ELR (cell line): ENCODE data around the gene PRDM16.

Source experiments
- DNase-seq: peaks from one replicate; pipeline ENCODE4 v3.0.0-alpha.2; 2015; ENCODE audit warnings: low read depth

The PRDM16 gene

DNA sequence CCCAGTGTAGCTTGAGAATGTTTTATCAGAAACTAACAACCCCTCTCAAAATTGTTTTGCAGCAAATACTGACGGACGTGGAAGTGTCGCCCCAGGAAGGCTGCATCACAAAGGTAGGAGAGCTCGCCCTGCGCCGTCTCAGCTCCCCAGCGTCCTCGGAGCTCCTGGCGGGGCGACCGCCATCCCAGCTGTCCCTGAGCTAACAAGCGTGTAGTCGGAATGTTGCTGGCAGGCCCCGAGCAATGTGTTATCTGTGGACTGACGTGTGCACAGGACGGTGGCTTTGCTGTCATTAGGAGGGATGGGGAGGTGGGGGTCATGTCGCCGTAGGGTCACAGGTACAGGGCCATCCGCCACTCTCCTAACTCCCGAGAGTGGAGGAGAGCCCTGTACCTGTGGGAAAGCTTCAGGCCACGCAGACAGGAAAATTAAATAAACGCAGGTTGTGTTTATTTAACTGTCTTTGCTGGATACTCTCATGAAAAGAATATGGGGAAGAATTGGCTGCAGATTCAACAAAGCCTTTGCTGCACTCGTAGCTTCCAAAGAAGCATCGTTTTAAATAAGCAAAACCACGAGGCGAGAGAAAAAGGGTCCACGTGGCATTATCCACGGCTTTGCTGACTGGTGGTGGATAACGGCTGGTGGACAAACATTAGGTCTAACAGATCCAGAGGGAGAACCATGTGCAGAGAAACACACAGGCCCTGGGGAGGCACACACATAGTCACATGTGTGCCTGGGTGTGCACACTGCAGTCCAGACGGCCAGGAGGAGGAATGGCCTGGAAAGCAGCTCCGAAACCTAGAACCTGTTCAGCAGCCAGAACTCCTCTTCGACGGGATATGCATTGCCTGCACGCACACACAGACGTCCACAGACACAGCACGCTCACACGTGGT lies 175.3 kb downstream of the PRDM16 start:
- DNase-seq: no peak

DNA sequence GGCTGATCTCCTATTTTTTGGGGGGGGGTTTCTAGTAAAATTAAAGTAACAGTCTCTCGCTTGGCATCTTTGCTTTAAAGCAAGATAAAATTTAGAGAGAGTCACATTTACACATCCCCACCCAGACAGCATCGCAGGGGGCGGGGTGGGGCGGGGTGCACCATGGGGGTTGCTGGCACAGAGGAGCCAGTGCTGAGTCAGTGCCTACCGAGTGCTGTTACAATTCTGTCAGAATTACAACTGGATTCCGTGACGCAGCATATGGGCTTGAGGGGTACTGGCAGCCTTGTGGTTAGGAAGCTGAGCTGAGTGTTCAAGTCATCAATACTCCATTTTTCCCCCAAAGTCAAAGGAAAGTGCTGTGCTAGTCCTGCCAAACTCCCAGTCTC lies 175.9 kb downstream of the PRDM16 start:
- no peak for DNase-seq

DNA sequence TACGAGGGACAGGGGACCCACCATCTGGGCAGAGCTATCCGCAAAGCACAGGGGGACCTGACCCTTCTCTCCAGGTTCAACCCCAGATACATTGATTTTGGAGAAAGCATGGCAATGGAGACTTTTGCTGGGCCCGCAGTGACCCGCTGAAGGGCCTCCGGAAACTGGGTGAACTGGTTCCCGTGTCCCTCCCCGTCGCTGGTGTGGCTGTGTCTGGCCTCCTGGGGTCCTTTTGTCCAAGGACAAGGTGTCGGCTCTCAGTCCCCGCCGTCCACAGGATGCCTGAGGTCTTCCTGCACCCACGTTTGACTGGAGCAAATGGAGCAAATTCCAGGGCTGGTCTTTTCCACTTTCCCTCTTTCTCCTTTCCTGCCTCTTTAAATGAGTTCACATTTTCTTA lies 176.3 kb downstream of the PRDM16 start:
- no peak for DNase-seq

DNA sequence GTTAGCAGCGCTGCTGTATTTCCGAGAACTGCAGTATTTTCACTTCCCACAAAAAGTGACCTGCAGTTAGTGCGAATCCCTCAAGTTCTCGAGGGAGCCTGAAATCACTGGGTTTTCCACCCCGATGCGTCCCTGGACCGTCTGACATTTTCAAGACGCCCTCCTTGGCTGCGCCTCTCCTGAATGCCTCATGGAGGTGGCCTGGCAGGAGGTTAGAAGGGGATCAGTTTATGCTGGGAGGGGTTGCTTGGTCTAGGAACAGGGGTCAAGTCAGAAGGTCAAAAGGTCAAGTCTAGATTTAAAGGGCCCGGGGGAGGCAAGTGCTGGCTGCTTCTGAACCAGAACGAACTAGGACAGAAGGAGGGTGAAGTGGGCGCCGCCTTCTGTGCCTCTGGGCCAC lies 176.8 kb downstream of the PRDM16 start:
- no peak for DNase-seq

DNA sequence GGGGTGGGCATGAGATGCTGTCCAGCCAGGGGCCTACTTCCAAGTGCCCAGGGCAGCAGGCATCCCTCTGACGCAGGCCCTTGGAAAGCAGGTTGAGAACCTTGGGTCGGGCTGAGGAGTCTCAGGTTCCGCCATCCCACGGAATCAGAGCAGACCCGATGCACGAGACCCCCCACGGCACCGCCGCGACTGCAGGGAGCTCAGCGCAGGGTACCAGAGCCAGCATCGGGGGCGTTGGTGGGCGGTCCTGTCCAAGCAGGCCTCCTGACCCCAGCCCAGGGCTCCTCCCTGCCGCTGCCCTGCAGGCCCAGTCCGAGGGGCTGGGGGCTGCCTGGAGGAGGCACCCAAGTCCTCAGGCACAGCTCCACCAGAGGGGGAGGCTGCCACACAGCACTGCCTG lies 177.2 kb downstream of the PRDM16 start:
- DNase-seq: no peak

DNA sequence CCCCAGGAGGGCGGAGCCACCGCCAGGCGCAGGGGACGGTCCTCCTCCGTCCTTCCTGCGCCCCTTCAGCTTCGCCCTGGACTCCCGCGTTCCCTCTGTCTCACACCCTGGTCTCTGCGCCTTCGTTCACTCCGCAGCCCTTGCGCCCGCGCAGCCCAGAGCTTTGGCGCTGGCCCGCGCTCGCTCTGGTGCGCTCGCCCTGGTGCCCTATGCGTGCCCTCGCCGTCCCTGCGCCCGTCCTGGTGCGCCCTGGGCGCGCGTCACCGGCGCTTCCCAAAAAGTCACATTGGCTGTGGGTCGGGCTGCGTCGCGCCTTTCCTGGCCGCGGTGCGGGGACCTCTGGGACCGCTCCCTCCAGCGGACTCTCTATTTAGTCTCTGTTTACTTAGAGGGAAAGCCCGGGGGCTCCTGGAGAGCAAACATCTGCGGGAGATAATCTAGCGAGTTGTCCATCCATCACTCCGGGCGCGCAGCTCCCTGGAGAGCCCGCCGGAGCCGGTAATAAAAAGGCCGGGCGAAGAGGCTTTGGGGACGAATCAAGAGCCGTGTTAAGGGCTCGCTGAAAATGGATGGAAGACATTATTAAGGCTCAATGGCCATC lies 178.6 kb downstream of the PRDM16 start:
- DNase-seq: no peak

DNA sequence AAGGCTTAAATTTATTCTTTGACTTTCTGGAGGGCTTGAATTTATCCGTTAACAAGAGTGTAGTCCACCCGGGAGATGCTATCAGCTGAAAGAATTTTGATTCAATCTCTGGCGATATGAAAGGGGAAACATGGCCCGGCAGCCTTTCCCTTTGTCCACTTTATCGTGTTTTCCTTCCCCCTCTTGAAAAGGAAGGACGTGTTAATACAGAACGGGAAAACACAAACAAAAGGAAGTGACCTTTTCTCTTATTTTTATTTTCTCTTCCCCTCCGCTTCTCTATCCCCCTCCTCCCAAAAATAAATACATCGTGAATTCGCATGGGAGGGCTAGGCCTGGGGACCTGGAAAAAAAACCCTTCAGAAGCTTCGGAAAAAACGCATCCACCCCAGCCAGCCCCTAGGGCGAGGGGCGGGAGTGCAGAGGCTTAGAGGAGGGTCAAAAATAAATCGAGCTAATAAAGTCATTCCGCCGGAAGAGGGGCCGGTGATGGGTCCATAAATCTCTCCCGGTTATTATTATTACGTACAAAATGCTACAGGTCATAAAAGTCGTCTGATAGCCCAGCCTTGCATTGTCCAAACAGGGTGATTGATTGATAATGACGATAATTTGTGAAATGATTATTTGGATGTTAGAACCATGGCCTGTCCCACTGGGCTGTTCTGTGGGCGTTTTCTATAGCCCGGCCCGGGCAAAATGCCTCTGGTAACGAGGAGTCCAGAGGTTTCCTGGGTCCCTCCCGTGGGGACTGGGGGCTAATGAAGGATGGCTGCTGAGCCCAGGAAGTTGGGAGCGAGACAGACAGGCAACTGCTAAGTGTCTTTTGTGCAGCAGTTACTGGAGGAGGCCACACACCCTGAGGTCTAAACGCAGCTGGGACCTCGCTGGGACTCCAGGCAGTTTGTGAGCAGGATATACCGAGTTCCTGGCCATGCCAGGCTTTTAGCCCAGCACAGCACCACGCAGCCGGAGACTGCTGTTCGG lies 179.4 kb downstream of the PRDM16 start:
- no peak for DNase-seq

DNA sequence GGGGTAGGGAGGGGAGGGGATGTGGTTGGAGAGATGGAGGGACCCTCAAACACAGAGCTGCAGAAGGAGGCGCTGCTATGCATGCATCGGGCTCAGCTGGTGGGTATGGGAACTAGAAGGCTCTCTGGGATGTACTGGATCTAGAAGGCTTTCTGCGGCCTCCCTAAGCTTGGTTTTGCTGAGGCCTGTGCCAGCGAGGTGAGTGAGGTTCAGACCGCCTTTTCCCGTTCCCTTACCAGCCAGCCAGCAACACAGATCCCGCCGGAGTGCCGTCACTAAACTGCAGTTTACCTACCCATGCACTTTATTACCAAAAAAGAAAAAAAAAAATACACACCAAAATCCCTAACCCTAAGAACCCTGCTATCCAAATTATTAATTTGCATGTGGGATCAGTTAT lies 180.2 kb downstream of the PRDM16 start:
- no peak for DNase-seq

DNA sequence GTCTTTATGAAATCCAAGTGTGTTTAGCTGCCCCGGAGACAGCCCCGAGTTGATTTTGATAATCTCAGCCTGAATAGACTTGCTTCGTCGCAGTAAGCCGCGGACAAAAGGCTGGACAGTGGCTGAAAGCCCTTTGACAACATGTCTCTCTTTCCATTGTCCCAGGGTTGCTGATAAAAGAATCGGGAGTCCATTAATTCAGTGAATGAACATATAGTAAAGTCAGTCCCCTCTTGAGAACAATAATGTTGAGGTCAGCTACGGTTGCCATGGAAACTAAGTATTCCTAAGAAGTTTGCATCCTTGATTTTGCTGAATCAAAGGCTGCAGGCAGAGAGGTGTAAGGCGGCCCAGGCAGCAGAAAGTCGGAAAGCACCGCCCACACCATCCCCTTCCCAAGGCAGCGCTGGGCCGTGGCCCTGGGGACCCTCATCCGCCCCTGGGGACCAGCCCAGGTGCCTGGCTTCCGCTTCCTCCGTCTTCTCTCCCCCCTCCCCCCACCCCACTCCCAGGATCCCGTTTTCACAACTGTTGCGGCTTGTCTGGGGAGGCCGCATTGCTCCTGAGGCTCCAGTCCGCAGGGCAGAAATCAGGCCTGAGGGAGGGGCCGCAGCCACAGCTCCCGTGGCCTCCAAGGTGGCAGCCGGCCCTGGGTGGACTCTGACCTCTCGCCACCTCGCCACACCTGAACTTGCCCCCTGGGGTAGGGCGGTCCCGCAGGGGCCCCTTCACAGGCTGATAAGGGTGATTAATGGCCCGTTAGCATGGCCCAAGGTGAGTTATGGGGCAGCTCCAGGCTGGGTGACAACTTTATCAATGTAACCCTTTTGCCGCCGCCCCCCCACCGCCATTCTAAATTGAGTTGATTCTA lies 180.9 kb downstream of the PRDM16 start:
- no peak for DNase-seq

DNA sequence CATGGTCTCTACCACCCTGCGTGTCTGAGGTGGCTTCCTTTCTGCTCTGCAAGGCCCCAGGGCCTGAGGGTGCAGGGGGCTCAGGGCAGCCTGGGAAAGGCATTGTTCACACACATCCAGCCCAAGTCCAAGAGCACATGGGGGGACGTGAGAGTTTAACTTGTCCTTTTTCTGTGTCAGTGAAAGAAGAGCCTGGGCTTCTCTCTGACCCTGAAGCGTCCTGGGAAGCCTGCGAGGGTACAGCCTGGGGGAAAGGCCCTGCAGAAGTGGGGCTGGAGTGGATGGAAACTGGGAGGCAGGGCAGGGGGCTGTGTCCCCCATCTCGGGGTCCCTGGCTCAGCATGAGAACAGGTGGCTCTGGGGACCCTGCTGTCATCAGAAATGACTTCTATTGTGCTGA lies 181.6 kb downstream of the PRDM16 start:
- no peak for DNase-seq

DNA sequence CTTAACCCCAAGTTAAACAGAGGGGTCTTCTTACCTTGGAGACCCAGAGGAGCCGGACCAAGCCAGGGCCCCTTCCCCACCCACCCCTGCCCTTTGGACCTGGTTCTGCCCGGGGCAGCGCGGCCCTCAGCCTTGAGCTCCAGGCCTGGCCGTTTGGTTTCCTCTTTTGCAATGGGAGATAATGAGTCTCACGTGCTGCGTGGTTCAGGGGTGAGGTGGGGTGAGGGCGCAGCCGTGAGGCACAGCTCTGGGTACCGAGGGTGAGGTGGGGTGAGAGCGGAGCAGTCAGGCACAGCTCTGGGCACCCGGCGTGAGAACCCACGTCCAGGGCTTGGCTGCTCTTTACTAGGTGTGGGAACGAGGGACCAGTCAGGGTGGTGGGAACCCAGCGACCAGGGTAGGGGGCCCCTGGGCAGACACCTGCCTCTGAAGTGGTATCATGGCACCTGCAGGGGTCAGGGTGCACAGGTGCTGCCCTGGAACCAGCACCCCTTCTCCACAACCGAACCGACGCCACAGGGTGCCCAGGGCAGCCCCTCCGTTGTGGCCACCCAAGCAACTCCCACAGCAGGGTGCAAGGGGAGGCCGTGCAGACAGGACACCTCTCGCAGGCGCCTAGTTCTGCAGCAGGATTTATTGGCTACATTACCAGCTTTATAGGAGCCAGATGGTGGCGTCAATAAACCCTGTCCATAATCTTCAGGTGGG lies 182.2 kb downstream of the PRDM16 start:
- no peak for DNase-seq

DNA sequence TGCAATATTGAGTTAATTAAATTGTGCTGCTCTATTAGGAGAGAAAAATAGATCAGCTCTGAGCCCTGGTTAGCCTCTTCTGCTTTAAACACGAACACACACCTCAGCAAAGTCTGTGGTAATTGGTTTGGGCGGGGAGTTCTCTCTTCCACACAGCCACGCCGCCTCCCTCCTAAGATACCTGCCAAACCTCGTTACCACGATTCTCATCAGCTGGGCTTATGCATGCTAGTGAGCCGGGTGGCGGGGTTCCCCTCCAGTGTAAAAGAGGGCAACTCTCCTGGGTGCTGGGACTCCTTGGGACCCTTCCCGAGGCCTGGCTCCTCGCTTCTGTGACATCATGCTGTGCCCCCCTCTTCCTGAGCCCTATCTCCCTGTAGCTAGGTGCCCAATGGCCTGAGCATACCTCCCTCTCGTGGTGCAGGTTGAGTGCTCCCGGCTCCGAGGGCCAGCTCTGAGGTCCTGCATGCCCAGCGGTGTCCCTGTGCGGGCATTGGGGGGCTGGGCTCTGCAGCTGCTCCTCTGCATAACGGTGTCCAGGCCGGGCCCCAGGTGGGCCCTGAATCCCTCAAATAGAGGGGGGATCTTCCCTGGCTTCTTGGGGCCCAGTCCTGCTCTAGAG lies 182.9 kb downstream of the PRDM16 start:
- no peak for DNase-seq

DNA sequence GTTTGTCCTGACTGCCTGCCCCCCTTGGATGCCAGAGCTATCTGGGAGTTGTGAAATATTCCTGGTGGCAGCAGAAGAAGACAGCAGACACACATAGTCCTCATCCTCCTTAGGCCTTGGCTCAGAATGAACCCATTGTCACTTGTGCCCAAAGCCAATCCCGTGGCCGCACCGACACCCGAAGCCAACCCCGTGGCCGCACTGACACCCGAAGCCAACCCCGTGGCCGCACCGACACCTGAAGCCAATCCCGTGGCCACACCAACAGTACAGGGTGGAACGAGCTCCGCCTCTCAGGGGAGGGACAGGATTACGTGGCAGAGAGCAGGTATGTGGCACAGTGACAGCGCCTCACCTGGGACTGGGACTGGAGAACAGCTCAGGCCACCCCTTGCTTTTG lies 186.7 kb downstream of the PRDM16 start:
- DNase-seq: no peak

DNA sequence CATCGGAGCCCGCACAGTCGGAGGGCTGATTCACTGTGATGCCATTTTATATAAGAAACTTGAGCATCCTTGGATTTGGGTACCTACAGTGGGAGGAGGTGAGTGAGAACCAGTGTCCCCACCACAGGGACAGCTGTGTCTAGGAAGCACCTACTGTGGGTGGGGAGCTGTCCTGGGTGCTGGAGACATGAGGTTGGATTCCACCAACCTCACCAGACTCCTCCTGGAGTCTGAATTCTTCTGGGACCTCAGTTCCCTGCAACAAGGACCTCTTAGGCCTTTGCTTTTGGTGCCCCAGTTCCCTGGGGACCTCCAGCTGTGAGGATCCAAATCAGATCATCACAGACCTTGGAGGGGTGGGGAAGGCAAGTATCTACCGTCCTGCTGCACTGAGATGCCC lies 188.8 kb downstream of the PRDM16 start:
- no peak for DNase-seq

DNA sequence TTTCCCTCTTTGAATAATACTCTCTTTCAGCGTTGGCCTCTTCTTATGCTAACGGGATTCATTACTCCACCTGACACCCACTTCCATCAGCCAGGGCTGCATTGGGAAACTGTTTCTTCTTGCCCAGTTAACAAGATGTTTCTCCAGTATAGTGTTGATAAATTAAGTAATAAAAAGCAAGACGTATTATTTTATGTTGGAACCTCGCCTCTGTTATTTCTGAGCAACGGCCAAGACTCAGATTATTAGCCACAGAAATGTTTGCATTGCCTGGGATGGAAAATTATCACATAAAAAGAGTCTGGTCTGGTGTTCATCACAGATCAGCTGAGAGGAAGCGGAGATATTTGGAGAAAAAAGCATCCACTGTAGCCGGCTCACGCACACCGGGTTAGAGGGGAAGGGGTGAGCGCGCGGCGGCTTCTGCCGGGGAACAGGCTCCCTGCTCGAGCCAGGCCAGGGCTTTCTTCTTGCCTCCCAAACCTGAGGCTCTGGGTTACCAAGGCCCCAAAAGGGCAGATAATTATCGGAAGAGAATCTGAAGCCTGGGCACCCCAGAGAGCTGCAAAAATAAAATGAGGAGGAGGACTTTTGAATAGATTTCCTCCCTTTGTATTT lies 189.5 kb downstream of the PRDM16 start:
- DNase-seq: no peak

DNA sequence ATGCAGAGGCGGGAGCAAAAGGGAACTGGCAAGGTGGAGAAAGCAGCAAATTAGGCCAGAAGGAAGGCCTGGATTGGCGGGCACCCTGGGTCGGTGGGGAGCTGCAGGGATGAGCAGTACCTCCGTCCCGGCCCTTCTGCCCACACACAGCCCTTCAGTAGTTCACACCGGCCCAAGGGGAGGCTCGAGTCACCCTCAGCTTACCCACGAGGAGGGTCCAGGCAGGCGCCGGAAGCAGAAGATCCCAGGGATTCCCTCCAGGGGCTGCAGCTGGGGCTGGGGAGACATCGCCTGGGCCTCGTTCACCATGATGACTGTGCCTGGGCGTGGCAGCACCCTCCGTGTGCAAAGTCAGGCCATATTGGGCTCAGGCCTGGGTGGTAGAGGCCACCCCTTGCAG lies 190.0 kb downstream of the PRDM16 start:
- no peak for DNase-seq

DNA sequence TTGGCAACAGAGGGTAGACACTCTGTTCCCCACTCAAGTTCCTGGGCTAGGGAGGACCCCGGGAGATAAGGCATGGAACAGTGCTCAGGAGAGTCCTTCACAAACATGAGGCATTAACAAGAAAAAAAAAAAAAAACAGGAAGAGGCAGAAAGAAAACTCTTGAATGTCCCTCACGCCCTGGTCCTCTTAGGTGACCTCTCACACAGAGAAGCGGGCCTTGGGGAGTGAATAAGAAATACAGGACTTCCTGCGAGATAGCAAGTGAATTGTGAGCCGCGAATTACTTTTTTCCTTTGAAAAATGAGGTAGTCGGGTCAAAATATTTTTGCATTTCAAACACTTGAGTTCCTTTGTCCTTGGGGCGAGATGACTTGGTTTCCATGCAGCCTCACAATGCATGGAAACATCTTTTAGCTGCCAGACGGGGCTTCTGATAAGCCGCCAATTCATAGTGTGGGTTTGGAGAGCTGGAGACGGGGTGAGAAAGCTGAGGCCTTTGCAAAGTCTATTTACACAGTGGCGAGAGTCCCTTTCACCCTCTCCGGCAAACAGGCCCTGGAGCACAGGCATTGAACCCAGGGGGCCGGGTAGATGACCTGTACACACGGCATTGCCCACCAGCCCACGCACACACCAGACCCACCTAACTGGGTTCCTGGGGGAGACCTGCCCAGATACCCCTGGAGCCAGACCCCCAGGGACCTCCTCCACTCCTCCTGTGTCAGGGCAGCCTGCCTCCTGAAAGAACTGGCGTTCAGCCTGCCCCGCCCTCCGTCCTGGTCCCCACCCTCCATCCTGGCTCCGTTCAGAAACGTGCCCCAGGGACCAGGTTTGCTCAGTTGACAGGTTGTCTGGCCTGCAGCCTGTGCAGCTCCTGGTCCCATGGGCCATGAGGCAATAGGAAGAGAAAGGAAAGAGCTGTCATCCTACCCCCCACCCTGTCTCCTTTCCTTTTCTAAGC lies 192.3 kb downstream of the PRDM16 start:
- DNase-seq: no peak

DNA sequence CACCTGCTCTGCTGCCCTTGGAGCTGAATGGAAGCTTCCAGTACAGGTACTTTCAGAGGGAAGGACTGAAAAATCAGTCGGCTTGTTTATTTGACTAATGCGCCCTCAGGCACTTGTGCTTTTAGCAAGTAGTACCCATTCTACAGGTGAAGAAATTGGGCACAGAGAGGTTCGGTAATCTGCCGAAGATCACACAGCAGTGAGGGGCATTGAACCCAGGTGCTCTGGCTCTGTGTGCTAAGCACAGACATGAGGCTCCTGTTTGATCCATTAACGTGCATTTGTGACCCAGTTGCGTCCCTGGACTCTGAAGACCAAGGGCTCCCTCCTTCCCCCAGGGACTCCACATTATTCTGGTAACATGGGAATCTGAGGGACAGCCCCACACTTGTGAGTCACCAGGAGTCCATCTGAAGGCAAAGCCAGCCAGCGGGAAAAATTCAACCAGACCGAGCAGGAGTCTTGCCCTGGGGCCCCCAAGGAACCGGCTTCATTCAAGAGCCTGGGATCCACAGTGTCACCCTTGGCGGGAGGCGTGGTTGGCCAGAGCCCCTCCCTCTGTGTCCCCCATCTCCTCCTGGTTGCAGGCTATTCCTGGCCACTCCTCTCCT lies 193.1 kb downstream of the PRDM16 start:
- no peak for DNase-seq
